HG02884 (cell line): ENCODE data around the gene CDC20.
A peak's percentile ranks its signal among the peaks of the same experiment; 100 is the strongest.
"Not testable (repeated sequence)": the region's sequence is repeated elsewhere in the genome, so short reads cannot be mapped to it uniquely, and the experiment has no call there.

Experiments
- ATAC-seq: cut with Tn5 transposase; IDR thresholded peaks from one replicate; pipeline ENCODE4 v1.9.1; 2021; ENCODE audit warnings: mild to moderate bottlenecking, moderate library complexity; ENCODE audit not compliant: unreplicated experiment

CDC20 gene

DNA sequence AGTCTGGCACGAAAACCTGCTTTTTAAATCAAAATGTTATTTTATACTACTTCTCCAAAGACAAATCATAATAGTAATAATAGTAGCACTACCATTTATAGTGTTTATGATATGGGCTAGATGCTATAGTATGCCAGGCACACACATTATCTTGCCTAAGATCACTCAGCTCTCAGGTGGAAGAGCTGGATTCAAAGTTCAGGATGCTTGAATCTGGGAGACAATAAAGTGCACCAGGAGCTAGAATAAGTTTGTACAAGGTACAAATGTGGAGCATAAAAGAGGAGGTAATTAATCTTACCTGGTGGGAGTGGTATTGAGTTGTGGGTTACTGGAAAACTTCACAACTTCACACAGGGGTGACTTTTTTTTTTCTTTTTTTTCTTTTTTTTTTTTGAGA is 19.1 kb downstream of the CDC20 start:
- no peak for ATAC-seq

DNA sequence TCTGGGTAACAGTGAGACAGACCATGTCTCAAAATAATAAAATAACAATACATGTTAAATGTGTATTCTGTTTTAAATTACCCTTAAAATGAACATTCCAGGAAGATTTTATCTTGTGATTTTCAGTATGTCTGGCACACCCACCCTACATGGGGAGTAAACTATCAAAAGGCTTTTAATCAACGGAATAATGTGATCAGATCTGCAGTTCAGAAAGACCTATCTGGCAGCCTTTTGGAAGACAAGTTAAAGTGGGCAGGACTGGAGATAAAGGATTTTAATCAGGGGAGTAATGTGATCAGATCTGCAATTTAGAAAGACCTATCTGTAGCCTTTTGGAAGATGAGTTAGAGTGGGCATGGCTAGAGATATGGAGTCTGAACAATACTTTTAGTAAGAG is 20.7 kb downstream of the CDC20 start:
- no peak for ATAC-seq

DNA sequence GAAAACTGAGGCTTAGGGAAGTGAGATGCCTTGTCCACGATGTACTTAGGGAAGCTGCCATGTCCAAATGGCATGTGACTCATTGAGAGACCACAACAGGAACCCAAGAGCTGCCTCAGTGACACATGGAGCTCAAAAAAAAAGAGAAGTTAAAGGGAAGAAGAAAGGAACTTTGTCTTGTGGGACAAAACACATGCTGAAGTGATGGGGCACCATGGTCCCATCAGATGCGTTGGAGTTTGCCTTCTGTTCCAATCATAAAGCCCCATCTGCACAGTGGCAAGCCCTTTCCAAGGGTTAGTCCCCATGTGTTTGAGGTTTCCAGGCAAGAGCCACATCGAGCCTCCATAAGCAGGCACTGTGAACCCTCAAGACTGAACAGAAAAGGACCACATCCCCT is 22.8 kb downstream of the CDC20 start:
- ATAC-seq, result no peak

DNA sequence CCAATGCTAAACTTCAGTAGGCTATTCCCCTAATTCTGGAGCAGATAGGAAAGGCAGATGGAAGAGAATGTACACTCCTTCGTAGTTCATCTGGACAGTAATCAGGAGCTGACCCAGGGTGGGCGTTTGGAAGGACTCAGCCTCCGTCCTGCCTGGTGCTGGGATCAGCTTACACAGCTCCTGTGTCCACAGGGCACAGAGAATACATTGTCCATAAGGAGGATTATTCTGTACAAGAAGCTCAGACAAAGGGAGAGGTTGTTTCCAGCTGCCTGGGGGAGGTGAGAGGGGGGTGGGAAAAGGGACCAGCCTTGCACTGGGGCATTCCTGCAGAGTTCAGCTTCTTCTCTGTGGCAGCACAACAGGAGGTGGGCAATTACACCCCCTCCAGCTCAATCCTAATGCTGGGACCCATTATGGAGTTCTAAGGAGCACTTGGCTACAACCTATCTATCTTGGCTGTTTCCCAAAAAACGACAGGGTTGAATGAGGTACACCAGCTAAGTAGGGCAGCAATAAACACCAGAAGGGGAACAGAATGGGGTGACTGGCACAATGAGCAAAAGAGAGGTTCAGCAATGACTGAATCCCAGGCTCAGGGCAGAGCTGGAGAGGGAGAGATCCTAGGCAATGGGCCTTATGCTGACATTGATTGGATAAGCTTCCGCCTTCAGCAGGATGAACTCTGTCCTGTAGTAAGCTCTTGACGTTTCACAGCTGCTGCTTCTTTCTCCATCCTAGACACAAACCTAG is 23.4 kb downstream of the CDC20 start:
- no peak for ATAC-seq

DNA sequence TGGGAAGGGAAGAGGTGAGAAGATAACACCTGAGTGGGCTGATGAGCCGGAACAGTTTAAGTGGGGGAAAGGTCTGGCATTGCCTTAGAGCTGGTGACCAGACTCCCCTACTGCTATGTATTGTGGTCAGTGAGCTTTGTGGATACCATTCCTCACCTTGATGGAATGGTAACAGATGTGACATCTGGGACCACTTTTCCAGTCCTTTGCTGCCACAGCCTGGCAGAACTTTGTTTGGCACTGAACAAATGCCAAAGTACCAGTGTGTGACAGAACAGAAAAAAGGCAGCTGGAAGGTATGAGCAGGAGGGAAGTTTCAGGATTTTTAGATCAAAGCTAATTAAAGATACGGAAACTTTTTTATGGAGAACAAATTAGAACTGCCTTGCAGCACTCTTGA is 24.7 kb downstream of the CDC20 start:
- ATAC-seq, result no peak

DNA sequence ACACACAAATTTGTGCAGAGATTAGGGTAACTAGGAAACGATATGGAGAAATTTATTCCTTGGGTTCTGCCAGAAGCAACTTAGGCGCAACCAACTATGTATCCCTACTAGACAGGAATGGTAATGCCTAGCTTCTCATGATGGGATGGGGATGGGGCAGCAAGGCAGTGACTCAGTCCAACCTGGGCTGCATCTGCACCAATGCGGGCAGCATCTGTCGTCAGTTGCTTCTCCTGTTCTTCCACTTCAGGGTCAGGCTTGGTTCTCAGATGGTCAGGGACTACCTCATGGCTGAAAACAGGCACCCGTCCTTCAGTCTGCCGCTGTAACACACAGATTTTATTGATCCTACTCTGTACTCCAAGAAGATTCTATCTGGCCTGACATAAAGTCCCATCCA is 27.9 kb downstream of the CDC20 start:
- ATAC-seq, result no peak

DNA sequence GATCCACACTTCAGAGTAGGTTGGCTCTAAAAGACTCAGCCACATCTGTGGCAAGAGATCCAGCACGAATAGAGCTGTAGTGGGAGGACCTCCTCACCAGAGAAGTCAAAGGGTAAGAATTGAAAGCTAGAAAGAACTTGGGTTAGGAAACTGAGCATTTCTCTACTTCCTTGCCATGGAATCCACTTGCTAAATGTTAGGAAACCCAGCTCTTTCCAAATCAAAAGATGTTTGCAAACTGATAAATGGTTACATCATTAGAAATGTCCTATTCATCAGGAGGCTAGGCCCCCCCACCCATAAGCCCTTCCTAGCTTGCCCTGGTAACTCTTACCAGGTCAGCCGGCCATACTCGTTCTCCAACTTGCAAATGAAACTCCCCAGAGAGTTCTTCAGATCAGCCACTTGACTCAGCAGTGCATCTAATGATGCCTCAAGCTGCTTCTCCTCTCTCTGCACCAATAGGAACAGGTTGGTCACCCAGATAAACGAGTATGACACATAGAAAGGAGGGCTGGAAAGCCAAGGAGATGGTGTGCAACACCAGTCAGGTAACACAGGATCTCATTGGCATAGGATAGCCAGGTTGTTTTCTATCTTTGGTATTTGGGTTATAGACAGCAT is 29.3 kb downstream of the CDC20 start:
- ATAC-seq, result no peak

DNA sequence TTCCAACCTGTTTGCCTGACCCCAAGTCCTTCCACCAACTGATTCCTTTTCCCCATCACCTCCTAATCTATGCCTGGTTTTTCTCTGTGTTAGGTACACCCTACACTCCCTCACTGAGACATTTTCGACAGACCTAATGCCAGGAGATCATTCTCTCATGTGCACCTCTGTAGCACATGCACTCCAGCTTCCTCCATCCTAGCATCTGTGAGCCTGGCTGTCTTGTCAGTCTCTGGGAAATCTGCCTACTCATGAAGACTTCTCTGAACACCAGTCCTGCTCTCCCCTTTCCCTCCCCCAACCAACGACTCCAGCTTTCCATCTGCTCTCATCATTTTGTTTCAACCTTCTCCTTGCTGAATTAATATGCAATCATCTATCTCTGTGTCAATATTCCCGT is 29.8 kb downstream of the CDC20 start:
- no peak for ATAC-seq

DNA sequence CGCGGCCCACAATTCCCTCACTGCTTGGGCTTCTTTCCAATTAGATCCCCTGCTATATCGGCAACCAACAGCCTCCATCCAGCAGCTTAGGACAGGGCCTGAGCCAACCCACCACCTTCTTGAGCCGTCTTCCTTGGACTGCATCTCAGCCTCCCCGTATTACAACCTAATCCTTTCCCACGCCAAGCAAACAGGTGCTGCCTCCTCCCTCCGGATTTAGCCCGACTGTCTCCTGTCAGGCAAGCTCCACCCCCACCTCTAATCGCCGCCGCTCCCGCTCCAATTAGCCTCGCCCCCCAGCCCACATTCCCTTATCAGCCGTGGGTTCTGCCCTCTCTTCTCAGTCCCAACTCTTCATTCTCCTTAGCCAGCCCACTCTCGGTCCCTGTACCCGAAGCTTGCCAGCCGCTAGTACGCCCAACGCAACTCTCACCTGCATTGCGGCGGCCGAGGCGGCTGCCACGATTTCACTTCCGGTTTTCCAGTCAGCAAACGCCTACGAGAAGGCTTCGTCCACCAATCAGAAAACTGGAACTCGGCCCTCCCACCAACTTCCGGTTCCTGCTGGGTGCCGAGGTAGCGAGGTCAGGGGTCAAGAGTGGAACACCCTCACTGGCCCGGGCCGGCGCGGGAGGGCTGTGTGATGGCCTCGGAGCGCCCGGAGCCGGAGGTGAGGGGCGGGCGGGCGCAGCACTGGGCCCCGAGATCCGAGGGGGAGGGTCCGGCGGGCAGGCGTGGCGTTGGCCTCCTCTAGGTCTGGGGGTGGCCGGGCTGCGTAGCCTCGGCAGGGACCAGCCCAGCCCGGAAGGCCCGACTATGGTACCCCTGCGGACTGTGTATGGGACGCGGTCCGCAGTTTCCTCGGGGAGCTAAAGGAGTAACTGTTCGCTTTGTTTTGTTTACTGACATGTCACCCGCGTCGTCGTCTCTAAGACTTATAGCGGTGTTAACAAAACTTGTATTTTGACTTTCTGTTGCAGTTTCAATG is 30.8 kb downstream of the CDC20 start, which contains the start of the genes MED8 and SZT2:
Gene MED8, minus strand, starts transcription at position 475 of the 988 bp plus-strand sequence. Its CDS starts 36 bp downstream, at position 439.
Gene SZT2, plus strand, starts transcription at position 574 of the 988 bp plus-strand sequence. Its CDS starts 70 bp downstream, at position 644.
- peak; percentile 87 for ATAC-seq

DNA sequence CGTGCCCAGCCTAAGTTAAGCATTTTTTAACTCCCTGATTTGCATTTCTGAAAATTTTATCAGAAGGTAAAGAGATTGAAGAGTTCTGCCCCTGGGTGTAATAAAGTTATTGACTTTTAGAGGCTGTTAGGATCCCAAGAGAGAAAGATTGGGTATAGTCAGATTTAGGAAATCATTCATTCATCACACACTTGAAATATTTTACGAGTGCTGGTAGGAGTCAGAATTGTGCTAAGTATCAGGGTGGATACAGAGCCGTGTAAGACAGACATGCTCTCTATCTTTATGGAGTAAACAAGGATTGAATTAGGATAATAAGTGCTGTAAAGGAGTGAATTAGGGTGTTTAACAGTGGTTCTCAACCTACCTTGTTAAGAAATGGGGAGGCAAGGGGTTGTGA is 33.9 kb downstream of the CDC20 start:
- ATAC-seq, result no peak

DNA sequence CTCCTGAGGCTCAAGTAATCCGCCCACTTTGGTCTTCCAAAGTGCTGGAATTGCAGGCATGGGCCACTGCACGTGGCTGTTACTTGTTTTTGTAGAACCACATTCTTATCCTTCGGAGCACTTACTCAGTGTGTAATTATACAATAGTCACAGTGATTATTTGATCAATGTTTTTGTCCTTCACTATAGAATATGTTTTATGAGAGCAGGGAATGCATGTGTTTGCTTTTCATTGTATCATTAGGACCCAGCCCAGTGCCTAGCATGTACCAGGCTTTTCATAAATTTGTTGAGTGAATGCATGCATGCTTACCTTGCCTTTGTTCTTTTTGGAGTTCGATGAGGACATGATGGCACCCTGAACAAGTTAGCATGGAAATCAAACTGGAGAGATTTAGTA is 36.7 kb downstream of the CDC20 start:
- no peak for ATAC-seq

DNA sequence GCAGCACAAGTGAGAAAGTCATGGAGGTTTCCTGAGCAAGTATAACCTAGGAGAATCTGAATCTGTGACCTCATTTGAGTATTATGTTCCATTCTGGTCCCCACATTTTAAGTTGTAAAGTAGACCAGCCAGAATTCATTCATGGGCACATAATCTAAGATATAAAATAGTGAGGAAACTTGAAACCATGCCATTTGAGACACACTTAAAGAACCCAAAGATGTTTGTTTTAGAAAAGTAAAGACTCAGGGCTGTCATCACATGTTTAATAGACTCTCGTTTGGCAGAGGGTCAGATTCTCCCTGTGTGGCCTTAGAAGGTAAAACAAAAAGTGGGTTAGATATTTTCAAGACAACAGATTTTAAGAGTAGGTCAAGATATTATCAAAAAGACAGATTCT is 37.3 kb downstream of the CDC20 start:
- ATAC-seq, result no peak

DNA sequence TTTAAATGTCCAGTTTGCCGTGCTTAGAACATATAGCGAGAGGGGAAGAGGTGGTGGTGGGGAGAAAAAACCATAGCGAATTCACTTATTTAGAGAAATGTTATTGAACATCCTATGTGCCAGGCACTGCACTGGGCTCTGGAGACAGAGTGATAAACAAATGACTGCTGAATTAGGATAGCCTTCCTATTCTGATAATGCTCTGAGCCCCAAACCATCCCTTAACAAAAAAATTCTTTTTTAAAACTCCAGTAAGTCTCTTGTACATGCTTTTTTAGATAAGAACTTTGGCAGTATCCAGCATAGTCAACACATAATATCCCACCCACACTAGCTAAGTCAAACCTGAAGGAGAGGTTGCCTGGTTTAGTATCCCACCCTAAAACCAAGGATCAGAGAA is 39.4 kb downstream of the CDC20 start:
- ATAC-seq, result no peak

DNA sequence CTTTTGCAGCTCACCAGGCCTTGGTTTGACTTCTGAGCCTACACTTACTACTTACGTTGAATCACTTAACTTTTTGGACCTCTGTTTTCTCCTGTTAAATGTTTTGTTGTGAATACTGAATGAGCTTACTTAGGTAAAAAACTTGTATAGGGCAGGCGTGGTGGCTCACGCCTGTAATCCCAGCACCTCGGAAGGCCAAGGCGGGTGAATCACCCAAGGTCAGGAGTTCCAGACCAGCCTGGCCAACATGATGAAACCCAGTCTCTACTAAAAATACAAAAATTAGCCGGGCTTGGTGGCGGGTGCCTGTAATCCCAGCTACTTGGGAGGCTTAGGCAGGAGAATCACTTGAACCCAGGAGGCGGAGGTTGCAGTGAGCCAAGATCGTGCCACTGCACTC is 41.7 kb downstream of the CDC20 start:
- ATAC-seq, result not testable (repeated sequence)

DNA sequence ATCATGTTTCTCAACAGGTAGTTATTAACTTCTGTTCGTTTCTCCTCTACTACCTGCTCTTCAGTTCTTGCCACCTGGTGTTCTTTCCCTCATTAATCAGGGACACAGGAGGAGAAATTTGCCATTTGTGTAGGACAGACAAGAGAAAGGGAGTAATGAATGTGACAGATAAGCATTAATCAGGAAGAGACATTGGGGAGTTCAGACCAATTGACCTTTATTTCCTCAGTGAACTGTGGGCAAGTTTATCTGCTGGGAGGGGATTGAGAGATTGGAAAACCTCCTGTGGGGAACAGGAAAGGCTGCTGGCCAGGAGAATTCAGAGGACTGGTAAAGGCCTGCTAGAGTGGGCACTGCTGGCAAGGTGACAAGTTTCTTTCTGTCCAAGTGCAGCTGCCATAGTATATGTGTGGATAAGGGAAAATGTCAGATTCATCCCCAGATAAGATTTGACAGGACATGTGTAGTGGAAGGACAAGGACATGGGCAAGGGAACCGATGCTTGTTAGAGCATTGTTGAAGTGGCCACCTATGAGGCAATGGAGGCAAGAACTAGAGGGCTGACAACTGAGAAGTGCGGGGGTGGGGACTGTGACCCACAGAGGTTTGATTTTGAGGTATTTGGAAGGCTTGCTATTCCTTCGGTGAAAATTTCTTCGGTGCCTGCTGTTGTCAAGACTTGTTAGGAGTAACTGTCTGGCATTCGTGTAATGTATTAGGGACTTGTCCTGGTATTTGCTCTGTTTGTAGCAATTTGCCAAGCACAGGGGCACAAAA is 43.5 kb downstream of the CDC20 start:
- no peak for ATAC-seq

DNA sequence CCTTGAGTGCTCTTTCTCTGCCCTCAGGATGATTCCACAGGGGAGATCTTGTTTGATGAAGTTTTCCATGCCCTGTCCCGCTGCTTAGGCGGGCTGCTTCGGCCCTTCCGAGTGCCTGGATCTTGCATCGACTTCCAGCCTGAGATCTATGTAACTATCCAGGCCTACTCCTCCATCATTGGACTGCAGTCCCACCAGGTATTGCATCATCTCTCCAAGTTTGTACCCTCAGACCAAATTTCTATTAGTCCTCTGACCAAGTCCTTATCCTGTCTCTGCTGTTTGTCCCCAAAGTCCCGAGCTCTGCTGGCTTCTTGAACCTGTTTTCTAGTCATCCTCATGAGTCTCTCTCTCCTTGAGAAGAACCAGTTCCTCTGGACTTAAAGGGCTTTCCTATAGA is 45.6 kb downstream of the CDC20 start:
- no peak for ATAC-seq

DNA sequence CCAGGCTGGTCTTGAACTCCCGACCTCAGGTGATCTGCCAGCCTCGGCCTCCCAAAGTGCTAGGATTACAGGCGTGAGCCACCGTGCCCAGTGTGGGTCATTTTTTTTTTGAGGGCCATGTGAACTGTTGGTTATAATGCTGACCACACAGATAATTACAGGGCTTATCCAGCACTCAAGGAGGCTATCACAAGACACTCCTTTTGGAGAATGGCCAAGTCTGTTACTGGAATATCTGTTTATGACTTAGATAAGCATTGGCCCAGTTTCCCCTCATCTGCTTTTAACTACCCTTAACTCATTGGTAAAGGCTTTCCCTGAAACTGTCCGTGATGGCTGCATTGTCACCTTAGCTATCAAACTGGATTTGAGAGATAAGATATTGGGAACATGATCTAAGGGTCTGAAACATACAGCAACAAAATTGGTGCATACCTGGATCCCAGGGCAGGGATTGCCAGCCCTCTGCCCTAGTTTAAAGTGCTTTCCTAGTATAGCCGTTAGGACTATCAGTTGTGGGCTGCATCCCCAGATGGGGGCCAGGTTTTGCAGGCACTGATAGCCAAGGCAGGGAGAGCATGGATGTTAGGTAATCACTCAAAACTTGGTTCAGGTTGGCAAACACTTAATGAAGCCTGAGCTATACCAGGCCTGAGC is 46.6 kb downstream of the CDC20 start:
- no peak for ATAC-seq

DNA sequence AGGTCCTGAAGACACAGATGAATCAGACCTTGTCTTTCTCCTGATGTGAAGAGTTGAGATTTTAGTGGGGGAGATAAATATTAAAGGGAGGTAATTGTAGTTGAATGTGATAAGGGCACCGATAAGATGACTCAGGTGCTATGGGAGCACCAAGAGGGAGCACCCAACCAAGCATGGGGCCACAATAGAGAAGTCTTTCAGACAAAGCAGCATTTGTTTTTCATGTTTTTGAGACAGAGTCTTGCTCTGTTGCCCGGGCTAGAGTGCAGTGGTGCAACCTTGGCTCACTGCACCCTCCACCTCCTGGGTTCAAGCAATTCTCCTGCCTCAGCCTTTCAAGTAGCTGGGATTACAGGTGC is 47.1 kb downstream of the CDC20 start:
- no peak for ATAC-seq

DNA sequence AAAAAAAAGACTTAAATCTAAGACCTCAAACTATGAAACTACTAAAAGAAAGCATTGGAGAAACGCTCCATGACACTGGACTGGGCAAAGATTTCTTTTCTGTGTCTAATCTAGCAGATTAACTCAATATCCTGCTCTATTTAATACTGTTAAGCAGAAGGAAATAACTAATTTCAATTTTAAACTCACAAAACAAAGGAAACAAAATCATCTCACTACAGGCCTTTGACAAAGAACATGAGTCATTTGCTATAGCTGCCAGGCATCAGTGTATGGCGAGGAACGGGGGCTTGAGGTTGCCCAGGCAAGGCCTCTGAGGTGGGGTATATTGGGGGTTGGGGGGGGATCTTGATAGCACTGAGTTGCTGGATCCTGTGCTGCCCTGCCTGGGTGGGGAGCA is 51.8 kb downstream of the CDC20 start:
- no peak for ATAC-seq
